Stimulated activated CD4-positive, alpha-beta T cell treated with anti-CD3 and anti-CD28 coated beads, Interleukin-12 subunit alpha, Interleukin-12 subunit beta, amount 100 ng/mL, for 4 hours (primary cell): Measurements from ENCODE around the gene ILRUN.
"Not testable (repeated sequence)": the region's sequence is repeated elsewhere in the genome, so short reads cannot be mapped to it uniquely, and the experiment has no call there.

Experiments used
- DNase-seq: peaks from one replicate; pipeline ENCODE4 v3.0.0-alpha.2; 2020

Gene ILRUN

GRCh38 chr6:34663371-34663770 is 33.2 kb downstream of the ILRUN start:
- DNase-seq = no peak

- no peak for DNase-seq
Measured at GRCh38 chr6:34661357-34661756, 35.2 kb downstream of the ILRUN start.

- no peak for DNase-seq
Measured at GRCh38 chr6:34658605-34659265, 37.8 kb downstream of the ILRUN start.

DNA sequence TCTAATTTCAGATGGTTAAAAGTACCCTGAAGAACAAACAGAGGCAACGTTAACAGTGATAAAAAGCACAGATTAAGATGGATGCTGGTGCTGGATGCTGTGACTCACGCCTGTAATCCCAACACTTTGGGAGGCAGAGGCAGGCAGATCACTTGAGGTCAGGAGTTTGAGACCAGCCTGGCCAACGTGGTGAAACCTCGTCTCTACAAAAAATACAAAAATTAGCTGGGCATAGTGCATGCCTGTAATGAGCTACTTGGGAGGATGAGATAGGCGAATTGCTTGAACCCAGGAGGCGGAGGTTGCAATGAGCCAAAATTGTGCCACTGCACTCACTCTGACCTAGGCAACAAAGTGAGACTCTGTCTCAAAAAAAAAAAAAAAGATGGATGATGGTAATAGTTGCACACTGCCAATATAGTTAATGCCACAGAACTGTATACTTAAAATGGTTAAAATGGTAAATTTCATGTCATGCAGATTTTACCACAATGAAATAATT is 38.5 kb downstream of the ILRUN start:
- DNase-seq = not testable (repeated sequence)

GRCh38 chr6:34657307-34657978 is 39.1 kb downstream of the ILRUN start:
- no peak for DNase-seq

- DNase-seq = no peak
Measured at GRCh38 chr6:34657037-34657306, 39.6 kb downstream of the ILRUN start.

- no peak for DNase-seq
Measured at GRCh38 chr6:34656378-34657036, 40.1 kb downstream of the ILRUN start.

- DNase-seq = not testable (repeated sequence)
Measured at GRCh38 chr6:34655876-34656377, 40.6 kb downstream of the ILRUN start.

- DNase-seq = no peak
Measured at GRCh38 chr6:34654061-34654710, 42.4 kb downstream of the ILRUN start.

DNA sequence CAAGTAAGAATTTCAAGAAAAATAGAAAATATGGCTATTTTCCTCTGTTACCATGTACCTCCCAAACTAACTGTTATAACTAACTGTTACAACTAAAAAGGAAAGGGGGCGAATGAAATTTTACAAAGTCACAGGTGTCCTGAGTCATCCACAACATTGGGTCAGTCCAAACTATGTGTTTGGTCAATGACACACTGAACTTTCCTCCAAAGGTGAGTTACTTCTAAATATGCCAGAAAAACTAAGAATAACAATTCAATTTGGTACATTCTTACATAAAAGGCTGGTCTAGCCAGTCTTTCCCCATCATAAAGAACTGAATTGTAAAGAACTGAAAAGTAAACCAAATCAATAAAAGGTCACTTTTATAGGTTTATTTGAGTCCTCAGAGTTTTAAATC is 44.3 kb downstream of the ILRUN start:
- DNase-seq = no peak

- DNase-seq = no peak
Measured at GRCh38 chr6:34650823-34651222, 45.7 kb downstream of the ILRUN start.

- not testable (repeated sequence) for DNase-seq
Measured at GRCh38 chr6:34650232-34650631, 46.3 kb downstream of the ILRUN start.

DNA sequence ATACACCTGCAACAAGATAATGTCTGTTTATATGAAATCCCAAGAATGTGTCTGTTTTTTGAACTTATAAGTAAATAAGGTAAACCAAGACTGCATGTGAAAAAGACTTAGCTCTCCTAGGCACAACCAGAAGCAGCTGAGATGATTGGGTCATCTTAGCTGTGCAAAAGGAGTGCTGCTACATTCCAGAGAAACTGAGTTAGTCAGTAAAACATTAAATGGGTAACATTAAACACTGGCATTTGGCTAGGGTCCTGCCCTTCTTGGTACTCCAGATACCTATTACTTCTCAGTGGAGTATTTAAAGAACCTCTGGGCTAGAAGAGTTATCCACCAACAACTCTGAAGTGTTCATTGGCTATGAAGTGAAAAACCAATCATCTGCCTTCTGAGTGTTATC is 47.8 kb downstream of the ILRUN start:
- no peak for DNase-seq
